Measurements from ENCODE around the gene PDE3B. TPM values are rescaled to one million over a fixed set of nuclear protein-coding genes. Genes with fewer than 3 reads are reported as not detected.
A peak's percentile ranks its signal among the peaks of the same experiment; 100 is the strongest.

Gene PDE3B
- total and polyA plus RNA-seq, 9 of the 15 experiments (the other 6 are each of a cell fraction or from before 2014, with no cell fraction given) = 2.3 to 22.5 (median 12.2) TPM

DNA sequence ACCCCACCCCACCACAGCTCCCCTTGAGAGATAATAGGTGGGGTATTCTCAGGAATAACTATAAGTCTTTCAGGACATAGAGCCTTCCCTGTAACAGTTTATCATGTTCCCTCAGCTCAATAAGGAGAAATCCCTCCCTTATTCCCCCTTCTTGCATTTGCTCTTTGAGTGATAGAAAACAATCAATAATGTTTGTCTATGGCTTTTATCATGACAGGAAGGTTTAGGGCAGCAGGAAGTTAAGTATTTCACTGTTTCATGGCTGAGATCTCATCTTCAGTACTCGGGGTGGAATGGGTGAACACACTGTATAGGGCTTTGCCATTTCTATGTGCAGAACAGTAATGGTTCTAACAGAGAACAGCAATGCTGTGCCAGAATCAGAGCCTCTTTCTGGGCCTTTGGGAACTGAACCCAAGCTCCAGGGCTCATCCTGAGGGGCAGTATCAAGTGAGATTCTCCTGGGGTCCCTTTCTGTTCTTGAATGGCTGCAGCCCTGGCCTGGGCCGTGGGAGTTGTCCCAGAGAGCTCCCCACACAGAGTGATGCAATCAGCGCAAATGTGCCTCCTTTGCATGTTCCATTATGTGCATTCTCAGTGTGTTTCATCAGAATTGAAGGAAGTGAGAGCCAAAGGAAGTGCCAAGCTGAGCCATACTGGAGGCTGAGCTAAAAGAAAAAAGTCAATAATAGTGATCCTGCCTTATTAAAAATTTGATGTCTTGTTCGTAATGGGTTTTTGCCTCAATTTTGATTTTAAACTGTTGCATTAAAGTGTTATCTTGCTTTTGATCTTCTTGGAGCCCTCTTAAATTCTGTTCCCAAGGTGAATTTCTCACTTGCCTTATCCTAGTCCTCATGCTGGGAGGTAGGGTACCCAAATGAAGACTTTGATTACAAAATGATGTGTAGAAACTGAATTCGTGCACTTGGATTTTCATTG lies 251.3 kb downstream of the PDE3B start (continued):
- TF ChIP-seq, protein P1, sequence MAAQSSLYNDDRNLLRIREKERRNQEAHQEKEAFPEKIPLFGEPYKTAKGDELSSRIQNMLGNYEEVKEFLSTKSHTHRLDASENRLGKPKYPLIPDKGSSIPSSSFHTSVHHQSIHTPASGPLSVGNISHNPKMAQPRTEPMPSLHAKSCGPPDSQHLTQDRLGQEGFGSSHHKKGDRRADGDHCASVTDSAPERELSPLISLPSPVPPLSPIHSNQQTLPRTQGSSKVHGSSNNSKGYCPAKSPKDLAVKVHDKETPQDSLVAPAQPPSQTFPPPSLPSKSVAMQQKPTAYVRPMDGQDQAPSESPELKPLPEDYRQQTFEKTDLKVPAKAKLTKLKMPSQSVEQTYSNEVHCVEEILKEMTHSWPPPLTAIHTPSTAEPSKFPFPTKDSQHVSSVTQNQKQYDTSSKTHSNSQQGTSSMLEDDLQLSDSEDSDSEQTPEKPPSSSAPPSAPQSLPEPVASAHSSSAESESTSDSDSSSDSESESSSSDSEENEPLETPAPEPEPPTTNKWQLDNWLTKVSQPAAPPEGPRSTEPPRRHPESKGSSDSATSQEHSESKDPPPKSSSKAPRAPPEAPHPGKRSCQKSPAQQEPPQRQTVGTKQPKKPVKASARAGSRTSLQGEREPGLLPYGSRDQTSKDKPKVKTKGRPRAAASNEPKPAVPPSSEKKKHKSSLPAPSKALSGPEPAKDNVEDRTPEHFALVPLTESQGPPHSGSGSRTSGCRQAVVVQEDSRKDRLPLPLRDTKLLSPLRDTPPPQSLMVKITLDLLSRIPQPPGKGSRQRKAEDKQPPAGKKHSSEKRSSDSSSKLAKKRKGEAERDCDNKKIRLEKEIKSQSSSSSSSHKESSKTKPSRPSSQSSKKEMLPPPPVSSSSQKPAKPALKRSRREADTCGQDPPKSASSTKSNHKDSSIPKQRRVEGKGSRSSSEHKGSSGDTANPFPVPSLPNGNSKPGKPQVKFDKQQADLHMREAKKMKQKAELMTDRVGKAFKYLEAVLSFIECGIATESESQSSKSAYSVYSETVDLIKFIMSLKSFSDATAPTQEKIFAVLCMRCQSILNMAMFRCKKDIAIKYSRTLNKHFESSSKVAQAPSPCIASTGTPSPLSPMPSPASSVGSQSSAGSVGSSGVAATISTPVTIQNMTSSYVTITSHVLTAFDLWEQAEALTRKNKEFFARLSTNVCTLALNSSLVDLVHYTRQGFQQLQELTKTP (IDR thresholded peaks at IDR 0.05; ENCODE audit: low read depth in 1 of 2, partially characterized antibody in 2 of 2) = peak in 1 of 2 experiments; percentile 69
- TF ChIP-seq ZNF436 (CRISPR knock-in tag; IDR thresholded peaks at IDR 0.05) (no peak), GATA2 (CRISPR knock-in tag; IDR thresholded peaks at IDR 0.05) (0 out of 2 replicates have a peak, but pooled peaks have one; percentile 15), NCOA2 (IDR thresholded peaks at IDR 0.05; ENCODE audit: partially characterized antibody in 2 of 2) (no peak), PML (IDR thresholded peaks at IDR 0.05; ENCODE audit: low read length) (no peak), NEUROD1 (IDR thresholded peaks at IDR 0.05; ENCODE audit: borderline replicate concordance, low read depth, low read length, partially characterized antibody) (peak; percentile 52), ETS2 (tag; IDR thresholded peaks at IDR 0.05; ENCODE audit: borderline replicate concordance, poor library complexity, severe bottlenecking) (no peak), CBFA2T2 (conservative IDR thresholded peaks at IDR 0.05) (no peak), MTA3 (IDR thresholded peaks at IDR 0.05; ENCODE audit: borderline replicate concordance) (0 out of 2 replicates have a peak, but pooled peaks have one; percentile 53), MAZ (CRISPR knock-in tag; conservative IDR thresholded peaks at IDR 0.05 in 1 of 2, IDR thresholded peaks at IDR 0.05 in 1 of 2) (peak in 1 of 2 experiments; percentile 60; a peak in 1 of 4 replicates), SMAD4 (CRISPR knock-in tag; conservative IDR thresholded peaks at IDR 0.05) (peak; percentile 93), TCF7L2 (IDR thresholded peaks at IDR 0.05; ENCODE audit: low read depth, low read length) (no peak), NR2C2 (CRISPR knock-in tag; IDR thresholded peaks at IDR 0.05) (no peak), NR2C2 (tag; IDR thresholded peaks at IDR 0.05) (peak; percentile 67; the same call in 1 of the 2 replicates), KLF16 (IDR thresholded peaks at IDR 0.05) (peak; percentile 61; the same call in 1 of the 2 replicates)
- TF ChIP-seq, protein P2, sequence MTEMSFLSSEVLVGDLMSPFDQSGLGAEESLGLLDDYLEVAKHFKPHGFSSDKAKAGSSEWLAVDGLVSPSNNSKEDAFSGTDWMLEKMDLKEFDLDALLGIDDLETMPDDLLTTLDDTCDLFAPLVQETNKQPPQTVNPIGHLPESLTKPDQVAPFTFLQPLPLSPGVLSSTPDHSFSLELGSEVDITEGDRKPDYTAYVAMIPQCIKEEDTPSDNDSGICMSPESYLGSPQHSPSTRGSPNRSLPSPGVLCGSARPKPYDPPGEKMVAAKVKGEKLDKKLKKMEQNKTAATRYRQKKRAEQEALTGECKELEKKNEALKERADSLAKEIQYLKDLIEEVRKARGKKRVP (CRISPR knock-in tag; IDR thresholded peaks at IDR 0.05) = peak; percentile 99
- TF ChIP-seq, protein P3, sequence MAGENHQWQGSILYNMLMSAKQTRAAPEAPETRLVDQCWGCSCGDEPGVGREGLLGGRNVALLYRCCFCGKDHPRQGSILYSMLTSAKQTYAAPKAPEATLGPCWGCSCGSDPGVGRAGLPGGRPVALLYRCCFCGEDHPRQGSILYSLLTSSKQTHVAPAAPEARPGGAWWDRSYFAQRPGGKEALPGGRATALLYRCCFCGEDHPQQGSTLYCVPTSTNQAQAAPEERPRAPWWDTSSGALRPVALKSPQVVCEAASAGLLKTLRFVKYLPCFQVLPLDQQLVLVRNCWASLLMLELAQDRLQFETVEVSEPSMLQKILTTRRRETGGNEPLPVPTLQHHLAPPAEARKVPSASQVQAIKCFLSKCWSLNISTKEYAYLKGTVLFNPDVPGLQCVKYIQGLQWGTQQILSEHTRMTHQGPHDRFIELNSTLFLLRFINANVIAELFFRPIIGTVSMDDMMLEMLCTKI (IDR thresholded peaks at IDR 0.05; ENCODE audit: partially characterized antibody) = no peak
- TF ChIP-seq, protein P4, sequence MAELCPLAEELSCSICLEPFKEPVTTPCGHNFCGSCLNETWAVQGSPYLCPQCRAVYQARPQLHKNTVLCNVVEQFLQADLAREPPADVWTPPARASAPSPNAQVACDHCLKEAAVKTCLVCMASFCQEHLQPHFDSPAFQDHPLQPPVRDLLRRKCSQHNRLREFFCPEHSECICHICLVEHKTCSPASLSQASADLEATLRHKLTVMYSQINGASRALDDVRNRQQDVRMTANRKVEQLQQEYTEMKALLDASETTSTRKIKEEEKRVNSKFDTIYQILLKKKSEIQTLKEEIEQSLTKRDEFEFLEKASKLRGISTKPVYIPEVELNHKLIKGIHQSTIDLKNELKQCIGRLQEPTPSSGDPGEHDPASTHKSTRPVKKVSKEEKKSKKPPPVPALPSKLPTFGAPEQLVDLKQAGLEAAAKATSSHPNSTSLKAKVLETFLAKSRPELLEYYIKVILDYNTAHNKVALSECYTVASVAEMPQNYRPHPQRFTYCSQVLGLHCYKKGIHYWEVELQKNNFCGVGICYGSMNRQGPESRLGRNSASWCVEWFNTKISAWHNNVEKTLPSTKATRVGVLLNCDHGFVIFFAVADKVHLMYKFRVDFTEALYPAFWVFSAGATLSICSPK (IDR thresholded peaks at IDR 0.05; ENCODE audit: borderline replicate concordance) = no peak

Measured in K562 (cell line).